Ascending aorta (tissue), 2 donors: ENCODE measurements around the gene YARS1. TPM values are rescaled to one million over a fixed set of nuclear protein-coding genes. Genes with fewer than 3 reads are reported as not detected.

Experiments
- DNase-seq, 2 donors: peaks; one replicate each; pipeline ENCODE4 v3.0.0-alpha.2; 2019; ENCODE audit warnings: low spot score in 2 of 2
- H3K27ac ChIP-seq, 2 donors: fragments of 200-600 bp; sonication (generic); one replicate each; pipeline ENCODE4 v1.5.1; 2016 to 2017; ENCODE audit warnings: mild to moderate bottlenecking in 1 of 2
- H3K27me3 ChIP-seq: fragments of 200-600 bp; sonication (generic); one replicate; pipeline ENCODE4 v1.5.1; 2017
- H3K36me3 ChIP-seq, 2 donors: fragments of 200-600 bp; sonication (generic); one replicate each; pipeline ENCODE4 v1.5.1; 2016
- H3K4me1 ChIP-seq, 2 donors: fragments of 200-600 bp; sonication (generic); one replicate each; pipeline ENCODE4 v1.5.1; 2016 to 2017; ENCODE audit warnings: mild to moderate bottlenecking in 1 of 2
- H3K4me3 ChIP-seq, 2 donors: fragments of 200-600 bp; sonication (generic); one replicate each; pipeline ENCODE4 v1.5.1; 2016 to 2017; ENCODE audit warnings: mild to moderate bottlenecking in 1 of 2
- H3K9me3 ChIP-seq, 2 donors: fragments of 200-600 bp; sonication (generic); one replicate each; pipeline ENCODE4 v1.5.1; 2016
- intact Hi-C: fragments of 100-400 bp; cut with DNase I; formaldehyde crosslinking; loops from one replicate; pipeline ENCODE4 v1.15.1; 2023
- total RNA-seq: library from RNA; depleted of rRNA; stranded (reverse); fragments of >200 nt; gene quantifications from one replicate; pipeline ENCODE4 v1.1.0, GENCODE V29; 2016
- TF ChIP-seq, protein P1 (sequence below), 3 experiments: fragments of 200-600 bp in 2 of 3; fragments of 450-650 bp in 1 of 3; sonication (generic) in 2 of 3; IDR thresholded peaks; one replicate each; pipeline ENCODE4 v1.5.1; 2016 to 2019; ENCODE audit warnings: antibody characterized with exemption in 3 of 3, mild to moderate bottlenecking in 1 of 3, moderate library complexity in 1 of 3

Gene YARS1
- total RNA-seq, 1 donor from 2014 or later = 48.9 TPM

DNA sequence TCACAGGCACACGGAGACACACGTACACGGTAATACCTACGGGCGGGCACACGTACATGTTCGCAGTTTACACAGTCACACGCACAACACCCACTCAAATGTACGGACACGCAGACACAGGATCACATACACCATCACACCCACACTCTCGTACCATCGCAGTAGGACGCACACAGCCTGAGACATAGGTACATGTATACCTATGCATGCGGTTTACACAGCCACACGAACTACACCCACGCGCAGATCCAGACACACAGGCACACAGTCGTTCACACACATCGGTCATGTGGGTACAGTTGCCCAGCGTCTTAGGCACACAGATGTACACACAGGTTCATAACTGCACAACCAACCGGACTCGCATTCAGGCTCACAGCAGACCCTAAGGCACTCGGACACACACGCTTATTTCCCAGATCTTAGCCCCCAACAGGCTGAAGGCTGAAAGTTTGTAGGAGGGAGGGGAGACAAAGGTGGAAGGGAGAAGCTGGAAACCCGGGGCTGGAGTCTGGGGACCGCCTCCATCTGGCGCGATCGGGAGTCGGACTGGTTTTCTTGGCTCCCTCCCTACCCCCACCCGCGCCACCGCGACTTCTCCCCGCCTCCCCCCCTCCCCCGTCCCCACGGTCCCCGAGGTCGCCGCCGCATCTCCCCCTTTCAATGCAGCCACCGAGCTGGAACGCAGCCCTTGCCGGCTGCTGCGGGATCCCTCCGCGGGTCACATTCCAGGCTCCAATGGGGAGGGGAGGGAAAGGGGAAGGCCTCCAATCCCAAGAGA is 62.7 kb downstream of the YARS1 start:
- no peaks in the 10 kb centered on the region for H3K36me3 ChIP-seq
- H3K27me3 ChIP-seq = no peaks in the 10 kb centered on the region
- TF ChIP-seq, protein P1, sequence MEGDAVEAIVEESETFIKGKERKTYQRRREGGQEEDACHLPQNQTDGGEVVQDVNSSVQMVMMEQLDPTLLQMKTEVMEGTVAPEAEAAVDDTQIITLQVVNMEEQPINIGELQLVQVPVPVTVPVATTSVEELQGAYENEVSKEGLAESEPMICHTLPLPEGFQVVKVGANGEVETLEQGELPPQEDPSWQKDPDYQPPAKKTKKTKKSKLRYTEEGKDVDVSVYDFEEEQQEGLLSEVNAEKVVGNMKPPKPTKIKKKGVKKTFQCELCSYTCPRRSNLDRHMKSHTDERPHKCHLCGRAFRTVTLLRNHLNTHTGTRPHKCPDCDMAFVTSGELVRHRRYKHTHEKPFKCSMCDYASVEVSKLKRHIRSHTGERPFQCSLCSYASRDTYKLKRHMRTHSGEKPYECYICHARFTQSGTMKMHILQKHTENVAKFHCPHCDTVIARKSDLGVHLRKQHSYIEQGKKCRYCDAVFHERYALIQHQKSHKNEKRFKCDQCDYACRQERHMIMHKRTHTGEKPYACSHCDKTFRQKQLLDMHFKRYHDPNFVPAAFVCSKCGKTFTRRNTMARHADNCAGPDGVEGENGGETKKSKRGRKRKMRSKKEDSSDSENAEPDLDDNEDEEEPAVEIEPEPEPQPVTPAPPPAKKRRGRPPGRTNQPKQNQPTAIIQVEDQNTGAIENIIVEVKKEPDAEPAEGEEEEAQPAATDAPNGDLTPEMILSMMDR (IDR thresholded peaks at IDR 0.05) = no peak
- DNase-seq = peak in 1 of 2 donors; percentile 63
- H3K4me1 ChIP-seq = peaks cover 8 to 11% of the 10 kb centered on the region in 2 donors
- intact Hi-C loops = loop anchor here (5.0 kb wide), 1 partner anchor 102 kb away; the partner anchor contains the start of genes RBBP4 and ZBTB8OS
- peak overlapping the region; percentile 62 to 75 for H3K27ac ChIP-seq
- no peaks in the 10 kb centered on the region for H3K9me3 ChIP-seq
- H3K4me3 ChIP-seq = peak overlapping the region; percentile 73 to 84

DNA sequence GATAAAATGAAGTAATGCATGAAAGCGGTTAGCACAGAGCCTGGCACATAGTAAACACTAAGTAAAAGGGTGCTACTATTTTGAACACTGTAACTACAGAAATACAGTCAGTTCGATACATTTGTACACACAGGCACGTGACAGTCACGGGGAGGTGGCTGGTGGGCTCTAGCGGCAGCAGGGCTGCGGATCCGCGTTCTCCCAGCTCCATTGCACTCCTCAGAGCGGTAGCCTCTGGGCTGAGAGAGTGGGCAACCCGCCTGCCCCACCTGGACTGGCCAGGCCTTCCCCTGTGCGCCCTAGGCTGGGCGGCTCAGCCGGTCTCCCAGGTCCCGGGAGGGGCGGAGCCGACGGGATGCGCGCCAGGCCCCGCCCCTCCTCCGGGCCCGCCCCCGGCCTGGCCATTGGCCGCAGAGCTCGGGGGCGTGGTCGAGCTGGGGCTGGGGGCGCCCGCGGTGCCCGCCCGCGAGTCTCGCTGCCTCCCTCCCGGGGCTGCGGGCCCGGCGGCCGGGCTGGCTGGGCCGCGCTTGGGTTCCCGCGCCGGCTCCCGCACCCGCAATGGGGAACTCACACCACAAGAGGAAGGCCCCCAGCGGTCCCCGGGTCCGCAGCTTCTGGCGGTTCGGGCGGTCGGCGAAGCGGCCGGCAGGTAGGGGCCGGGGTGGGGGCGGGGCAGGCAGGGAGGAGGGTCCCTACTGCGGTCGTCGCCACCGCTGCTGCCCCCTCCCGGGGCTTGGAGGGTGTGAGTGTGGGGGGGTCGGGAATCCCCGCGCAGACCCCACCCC is 63.4 kb downstream of the YARS1 start:
- Histone ChIP-seq H3K9me3 (no peaks in the 10 kb centered on the region), H3K27ac (peak overlapping the region; percentile 62 to 75), H3K36me3 (no peaks in the 10 kb centered on the region), H3K27me3 (no peaks in the 10 kb centered on the region), H3K4me1 (peaks cover 8 to 11% of the 10 kb centered on the region in 2 donors), H3K4me3 (peak overlapping the region; percentile 73 to 84)
- intact Hi-C loops = loop anchor here (5.0 kb wide), 1 partner anchor 101 kb away; the partner anchor contains the start of genes RBBP4 and ZBTB8OS
- peak in 1 of 2 donors; percentile 81 for DNase-seq
- TF ChIP-seq, protein P1 (IDR thresholded peaks at IDR 0.05) = no peak

DNA sequence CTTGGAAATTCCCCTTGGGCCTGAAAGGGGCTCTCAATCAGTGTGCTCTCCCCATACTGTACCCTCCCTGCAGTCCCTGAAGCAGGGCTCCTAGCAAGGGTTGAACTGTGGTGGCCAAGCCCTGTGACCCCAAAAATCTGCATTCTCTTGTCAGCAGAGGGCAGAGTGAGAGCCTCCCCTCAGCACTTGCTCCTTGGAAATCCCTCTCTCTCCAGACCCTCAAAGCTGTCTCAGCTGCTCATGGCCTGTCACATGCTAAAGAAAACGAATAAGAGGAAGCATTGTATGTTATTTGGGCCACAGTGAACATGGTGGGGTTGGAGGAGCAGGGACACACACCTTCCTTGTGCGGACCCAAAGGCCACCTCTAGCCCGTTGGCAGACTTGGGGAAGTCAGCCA is 67.4 kb downstream of the YARS1 start:
- H3K9me3 ChIP-seq = no peaks in the 10 kb centered on the region
- no peaks in the 10 kb centered on the region for H3K36me3 ChIP-seq
- no peak overlapping the region for H3K27ac ChIP-seq
- no peak overlapping the region for H3K4me3 ChIP-seq
- intact Hi-C loops = loop anchor here (5.0 kb wide), 1 partner anchor 97 kb away; the partner anchor contains the start of genes RBBP4 and ZBTB8OS
- DNase-seq = no peak
- peaks cover 8 to 11% of the 10 kb centered on the region in 2 donors for H3K4me1 ChIP-seq
- no peaks in the 10 kb centered on the region for H3K27me3 ChIP-seq
- TF ChIP-seq, protein P1 (IDR thresholded peaks at IDR 0.05) = no peak

DNA sequence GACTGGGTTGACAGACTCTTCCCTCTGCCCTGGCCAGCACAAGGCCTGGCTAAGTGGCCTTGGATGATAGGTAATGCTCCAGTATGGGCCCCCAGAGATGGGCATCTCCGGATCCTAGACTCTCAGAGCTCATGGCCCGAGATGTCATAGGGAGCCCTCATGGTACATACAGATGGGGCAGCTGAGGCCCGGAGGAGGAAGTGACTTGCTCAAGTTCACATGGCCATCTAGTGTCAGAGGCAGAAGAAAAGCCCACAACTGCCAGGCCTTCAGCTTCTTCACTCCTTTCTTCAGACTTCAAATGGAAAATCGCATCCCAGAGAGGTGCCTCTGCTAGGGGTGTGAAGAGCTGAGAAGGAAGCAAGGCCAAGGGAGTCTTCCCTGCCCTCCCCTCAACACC is 67.8 kb downstream of the YARS1 start:
- Histone ChIP-seq H3K36me3 (no peaks in the 10 kb centered on the region), H3K4me3 (no peak overlapping the region), H3K27ac (no peak overlapping the region), H3K4me1 (peaks cover 8 to 11% of the 10 kb centered on the region in 2 donors), H3K9me3 (no peaks in the 10 kb centered on the region), H3K27me3 (no peaks in the 10 kb centered on the region)
- intact Hi-C loops = no loop called here
- DNase-seq = no peak
- TF ChIP-seq, protein P1 (IDR thresholded peaks at IDR 0.05) = no peak

DNA sequence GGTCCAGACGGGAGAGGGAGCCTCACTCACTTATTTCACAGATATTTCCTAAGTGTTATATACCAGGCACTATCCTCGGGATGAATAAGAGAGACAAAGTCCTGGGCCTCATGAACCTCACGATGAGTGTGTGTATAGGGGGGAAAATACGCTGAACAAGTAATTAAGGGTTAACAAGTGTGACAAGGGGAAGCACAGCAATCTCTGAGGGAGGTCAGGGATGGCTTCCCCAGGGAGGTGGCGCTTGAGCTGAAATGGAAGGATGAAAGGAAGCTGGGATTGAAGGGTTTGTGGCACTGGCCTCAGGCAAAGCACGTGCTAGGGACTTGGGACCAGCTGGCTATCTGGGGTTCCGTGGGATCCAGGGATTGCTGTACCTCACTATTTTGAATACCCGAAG is 68.2 kb downstream of the YARS1 start:
- no peak overlapping the region for H3K27ac ChIP-seq
- H3K27me3 ChIP-seq = no peaks in the 10 kb centered on the region
- intact Hi-C loops = no loop called here
- TF ChIP-seq, protein P1 (IDR thresholded peaks at IDR 0.05) = no peak
- no peaks in the 10 kb centered on the region for H3K9me3 ChIP-seq
- no peaks in the 10 kb centered on the region for H3K36me3 ChIP-seq
- no peak for DNase-seq
- H3K4me1 ChIP-seq = peaks cover 7 to 8% of the 10 kb centered on the region in 2 donors
- no peak overlapping the region for H3K4me3 ChIP-seq
